K562 (cell line): ENCODE results near the gene KRT1.

ENCODE experiments used
- GATA2 ChIP-seq: sonication (generic); formaldehyde crosslinking; IDR thresholded peaks from 2 replicates; pipeline ENCODE4 v1.4.0; 2020; ENCODE audit warnings: mild to moderate bottlenecking, missing genetic modification reagents
- ZNF232 ChIP-seq: sonication (generic); formaldehyde crosslinking; IDR thresholded peaks from 2 replicates; pipeline ENCODE4 v1.8.0; 2022; ENCODE audit warnings: mild to moderate bottlenecking, missing genetic modification reagents
- ZNF589 ChIP-seq: fragments of 200-800 bp; sonication (Bioruptor generic); IDR thresholded peaks from 2 replicates; pipeline ENCODE4 v1.6.1; 2016; ENCODE audit warnings: low read depth, missing genetic modification characterization, missing compliant biosample characterization

GRCh38 chr12:52677126-52677525, 3.1 kb downstream of the KRT1 start:
- TF ChIP-seq ZNF232 (CRISPR knock-in tag) (no peak), ZNF589 (no peak), GATA2 (CRISPR knock-in tag) (no peak)
